Stimulated activated naive CD8-positive, alpha-beta T cell treated with anti-CD3 and anti-CD28 coated beads, Interleukin-15, amount 100 ng/mL, for 72 hours (primary cell): ENCODE measurements around the gene LGALSL.

Experiments
- ATAC-seq: fragments of 150-1000 bp; cut with Tn5 transposase; 2 replicates; pipeline ENCODE4 v1.10.0; 2021; ENCODE audit warnings: mild to moderate bottlenecking, moderate library complexity
- DNase-seq, 2 donors: peaks; one replicate each; pipeline ENCODE4 v3.0.0; 2021 to 2022
- H3K27ac Mint-ChIP-seq, 2 donors: one replicate each; pipeline ENCODE4 v1.8.0; 2022; ENCODE audit warnings: mild to moderate bottlenecking in 2 of 2, mixed read lengths in 2 of 2, moderate library complexity in 2 of 2
- H3K27me3 Mint-ChIP-seq: one replicate; pipeline ENCODE4 v1.8.0; 2022; ENCODE audit warnings: mixed read lengths
- H3K4me1 Mint-ChIP-seq: one replicate; pipeline ENCODE4 v1.8.0; 2022; ENCODE audit warnings: mild to moderate bottlenecking, mixed read lengths
- H3K4me3 Mint-ChIP-seq, 2 donors: one replicate each; pipeline ENCODE4 v1.8.0; 2022; ENCODE audit warnings: mild to moderate bottlenecking in 2 of 2, mixed read lengths in 2 of 2, moderate library complexity in 1 of 2
- H3K9me3 Mint-ChIP-seq, 2 donors: one replicate each; pipeline ENCODE4 v1.8.0; 2022; ENCODE audit warnings: mixed read lengths in 2 of 2

Gene LGALSL

DNA sequence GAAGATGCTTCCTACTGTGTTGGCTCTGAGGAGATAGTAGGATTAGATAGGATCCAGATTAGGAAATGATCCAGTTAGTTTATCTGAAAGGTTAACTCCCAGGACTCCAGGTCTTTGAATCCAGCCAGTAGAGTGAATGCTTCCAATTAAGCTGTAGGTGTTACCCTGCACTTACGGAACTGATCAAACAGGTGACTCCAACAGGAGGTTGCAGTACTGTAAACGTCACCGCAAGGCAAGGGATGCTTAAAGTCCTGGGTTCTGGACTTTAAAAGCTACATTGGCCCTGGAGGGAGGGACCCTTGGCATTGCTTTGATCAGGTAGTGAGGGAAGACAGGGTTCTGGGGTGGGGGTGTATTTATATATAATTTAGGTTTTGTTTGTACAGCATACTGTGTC lies 5.6 kb downstream of the LGALSL start:
- H3K9me3 Mint-ChIP-seq, result no peaks in the 10 kb centered on the region
- H3K27ac Mint-ChIP-seq, result no peak overlapping the region
- H3K27me3 Mint-ChIP-seq, result peaks cover 7% of the 10 kb centered on the region
- H3K4me1 Mint-ChIP-seq, result peaks cover 9% of the 10 kb centered on the region
- no peak overlapping the region for H3K4me3 Mint-ChIP-seq
- DNase-seq (no peak), ATAC-seq (no peak)

DNA sequence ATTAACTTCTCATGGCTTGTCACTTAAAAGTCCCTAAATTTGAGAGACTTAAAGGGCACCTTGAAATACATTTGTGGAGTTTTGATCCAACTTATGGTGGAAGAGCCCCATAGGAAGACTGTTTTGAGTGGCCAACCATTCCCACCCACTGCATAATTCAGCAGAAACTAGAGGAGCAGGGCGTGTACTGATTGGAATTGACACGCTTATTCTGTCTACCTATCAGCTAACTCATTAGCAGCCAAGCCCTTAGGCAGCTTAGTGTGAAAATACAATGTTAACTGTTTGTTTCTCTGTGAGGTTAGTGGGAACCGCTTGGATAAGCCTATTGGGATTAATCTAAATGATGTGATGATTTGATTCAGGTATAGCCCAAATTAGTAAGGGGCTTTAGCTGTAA lies 6.4 kb downstream of the LGALSL start:
- Mint-ChIP-seq H3K27me3 (peaks cover under 1% of the 10 kb centered on the region), H3K4me3 (no peak overlapping the region), H3K9me3 (no peaks in the 10 kb centered on the region), H3K27ac (no peak overlapping the region), H3K4me1 (peaks cover 3% of the 10 kb centered on the region)
- DNase-seq (no peak), ATAC-seq (no peak)

DNA sequence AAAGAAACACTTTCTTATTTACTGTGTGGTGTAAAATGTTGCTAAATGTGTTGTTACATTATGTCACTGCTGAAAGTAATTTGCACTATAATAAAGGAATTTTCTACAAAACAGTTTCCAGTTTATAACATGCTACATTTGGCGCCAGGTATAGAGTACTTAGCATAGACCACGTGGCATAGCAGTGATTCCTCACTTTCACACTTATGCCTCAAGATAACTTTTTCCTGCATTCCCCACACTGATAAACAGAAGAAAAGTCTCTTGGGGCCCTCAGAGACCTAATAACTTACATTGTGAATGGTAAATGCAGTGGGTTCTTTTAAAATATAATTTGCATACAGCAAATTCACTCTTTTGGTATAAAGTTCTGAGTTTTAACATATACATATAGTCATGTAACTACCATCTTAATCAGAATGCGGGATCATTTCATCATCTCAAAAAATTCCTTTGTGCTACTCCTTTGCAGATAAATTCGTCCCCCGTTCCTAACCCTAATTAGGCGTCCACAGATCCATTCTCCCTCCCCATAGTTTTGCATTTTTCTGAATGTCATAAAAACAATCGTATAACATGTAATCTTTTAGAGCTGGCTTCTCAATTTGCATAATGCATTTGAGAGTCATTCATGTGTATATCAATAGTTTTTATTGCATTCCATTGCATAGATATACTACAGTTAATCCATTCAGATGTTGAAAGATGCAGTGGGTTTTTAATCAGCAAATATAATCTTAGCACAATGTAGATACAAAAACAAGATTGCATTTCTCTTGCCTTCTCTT lies 7.5 kb downstream of the LGALSL start:
- no peaks in the 10 kb centered on the region for H3K4me1 Mint-ChIP-seq
- H3K9me3 Mint-ChIP-seq, result no peaks in the 10 kb centered on the region
- DNase-seq (no peak), ATAC-seq (no peak)
- H3K27ac Mint-ChIP-seq, result no peak overlapping the region
- H3K4me3 Mint-ChIP-seq, result no peak overlapping the region
- no peaks in the 10 kb centered on the region for H3K27me3 Mint-ChIP-seq

DNA sequence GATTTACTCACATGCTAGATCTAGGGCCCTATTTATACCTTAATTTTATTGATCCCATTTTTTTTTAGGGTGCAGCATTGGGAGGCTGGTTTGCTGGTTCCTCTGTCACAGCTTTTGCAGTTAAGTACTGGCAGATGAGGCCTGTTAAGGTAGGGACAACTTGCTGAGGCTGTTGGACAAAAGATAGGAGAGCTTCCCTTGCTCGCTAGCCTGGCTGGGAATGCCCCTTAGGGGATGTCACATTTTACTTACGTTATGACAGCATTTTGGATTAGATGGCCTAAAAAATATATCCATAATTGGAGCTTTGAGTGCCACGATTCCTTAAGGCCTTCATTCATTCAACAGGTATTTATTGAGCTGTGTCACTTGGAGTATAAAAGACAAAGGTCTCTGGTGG lies 8.2 kb downstream of the LGALSL start:
- no peak overlapping the region for H3K27ac Mint-ChIP-seq
- no peaks in the 10 kb centered on the region for H3K4me1 Mint-ChIP-seq
- no peaks in the 10 kb centered on the region for H3K9me3 Mint-ChIP-seq
- H3K27me3 Mint-ChIP-seq, result no peaks in the 10 kb centered on the region
- no peak for DNase-seq
- no peak overlapping the region for H3K4me3 Mint-ChIP-seq
- ATAC-seq, result no peak

DNA sequence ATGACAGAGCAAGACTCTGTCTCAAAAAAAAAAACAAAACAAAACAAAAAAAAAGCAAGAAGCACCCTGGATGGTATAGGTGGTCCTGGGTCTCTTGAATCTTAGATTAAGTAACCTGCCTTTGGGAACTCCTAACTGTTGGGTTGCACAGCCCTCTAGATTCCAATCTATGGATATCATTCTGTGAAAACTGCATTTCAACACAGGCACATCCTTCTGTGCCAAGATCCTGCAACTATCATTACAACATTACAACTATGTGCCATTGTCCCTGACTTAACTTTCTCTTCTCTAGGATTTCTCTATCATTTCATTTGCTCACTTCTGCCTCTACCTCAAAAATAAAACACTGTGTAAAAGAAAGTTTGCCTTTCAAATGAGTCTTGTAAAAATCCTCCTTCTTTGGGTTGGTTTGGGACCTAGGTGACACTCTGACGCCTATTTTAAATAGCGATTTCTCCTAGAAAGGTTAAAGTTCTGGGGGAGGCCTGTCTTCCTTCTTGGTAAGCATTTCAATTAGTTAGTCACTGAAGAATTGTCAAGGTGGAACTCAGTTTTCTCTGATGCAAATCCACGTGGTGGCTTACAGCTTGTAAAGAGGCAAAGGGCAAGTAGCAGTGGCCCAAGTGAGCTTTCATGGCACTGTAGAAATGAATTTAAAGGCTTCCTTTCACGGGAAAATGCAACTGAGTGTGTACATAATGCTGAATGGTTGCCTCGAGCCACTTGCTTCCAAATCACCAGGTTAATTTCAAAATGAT lies 9.2 kb downstream of the LGALSL start:
- H3K9me3 Mint-ChIP-seq, result no peaks in the 10 kb centered on the region
- no peak for DNase-seq
- no peaks in the 10 kb centered on the region for H3K27me3 Mint-ChIP-seq
- H3K27ac Mint-ChIP-seq, result no peak overlapping the region
- no peak for ATAC-seq
- no peaks in the 10 kb centered on the region for H3K4me1 Mint-ChIP-seq
- H3K4me3 Mint-ChIP-seq, result no peak overlapping the region

DNA sequence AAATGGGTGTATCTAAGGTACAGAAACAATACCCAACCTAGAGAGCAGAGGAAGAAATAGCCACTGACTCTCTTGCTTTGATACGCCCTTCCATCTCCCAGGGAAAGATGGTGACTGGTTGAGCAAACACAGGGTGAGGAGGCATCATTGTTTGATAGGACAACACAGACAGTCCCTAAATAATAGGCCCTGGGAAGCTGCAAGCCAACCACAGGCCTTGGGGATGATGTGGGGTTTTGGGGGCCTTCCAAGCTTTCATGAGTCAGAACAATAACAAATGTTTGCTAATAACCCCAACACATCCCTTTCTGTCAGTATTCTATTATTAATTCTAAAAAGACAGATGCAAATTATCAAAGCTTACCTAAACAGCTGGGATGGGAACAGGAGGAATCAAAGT lies 9.8 kb downstream of the LGALSL start:
- Mint-ChIP-seq H3K9me3 (no peaks in the 10 kb centered on the region), H3K27me3 (no peaks in the 10 kb centered on the region), H3K4me3 (no peak overlapping the region), H3K4me1 (no peaks in the 10 kb centered on the region), H3K27ac (no peak overlapping the region)
- no peak for DNase-seq
- ATAC-seq, result no peak

DNA sequence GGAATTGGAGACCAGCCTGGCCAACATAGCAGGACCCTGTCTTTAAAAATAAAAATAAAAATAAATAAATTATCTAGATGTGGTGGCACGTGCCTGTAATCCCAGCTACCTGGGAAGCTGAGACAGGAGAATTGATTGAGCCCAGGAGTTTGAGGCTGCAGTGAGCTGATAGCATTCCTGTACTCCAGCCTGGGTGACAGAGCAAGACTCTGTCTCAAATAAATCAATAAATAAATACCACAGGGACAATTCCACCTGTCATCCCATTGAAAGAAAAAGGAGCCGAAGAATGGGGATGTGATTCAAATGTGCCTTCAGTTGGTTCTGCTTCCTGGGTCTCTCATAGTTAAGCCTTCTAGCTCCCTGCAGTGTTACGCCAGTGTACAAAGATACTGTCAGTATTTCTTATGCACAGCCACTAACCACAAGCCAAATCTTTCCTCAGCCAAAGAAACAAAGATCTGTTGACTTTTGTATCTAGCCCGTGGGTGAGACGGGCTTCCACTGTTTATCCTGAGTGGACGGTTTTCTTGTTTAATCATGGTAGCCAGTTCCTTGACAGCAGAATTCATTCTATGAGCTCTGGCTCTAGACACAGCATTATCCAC lies 12.6 kb downstream of the LGALSL start:
- Mint-ChIP-seq H3K9me3 (no peaks in the 10 kb centered on the region), H3K27ac (no peak overlapping the region), H3K27me3 (no peaks in the 10 kb centered on the region), H3K4me3 (no peak overlapping the region), H3K4me1 (no peaks in the 10 kb centered on the region)
- ATAC-seq (no peak), DNase-seq (no peak)

DNA sequence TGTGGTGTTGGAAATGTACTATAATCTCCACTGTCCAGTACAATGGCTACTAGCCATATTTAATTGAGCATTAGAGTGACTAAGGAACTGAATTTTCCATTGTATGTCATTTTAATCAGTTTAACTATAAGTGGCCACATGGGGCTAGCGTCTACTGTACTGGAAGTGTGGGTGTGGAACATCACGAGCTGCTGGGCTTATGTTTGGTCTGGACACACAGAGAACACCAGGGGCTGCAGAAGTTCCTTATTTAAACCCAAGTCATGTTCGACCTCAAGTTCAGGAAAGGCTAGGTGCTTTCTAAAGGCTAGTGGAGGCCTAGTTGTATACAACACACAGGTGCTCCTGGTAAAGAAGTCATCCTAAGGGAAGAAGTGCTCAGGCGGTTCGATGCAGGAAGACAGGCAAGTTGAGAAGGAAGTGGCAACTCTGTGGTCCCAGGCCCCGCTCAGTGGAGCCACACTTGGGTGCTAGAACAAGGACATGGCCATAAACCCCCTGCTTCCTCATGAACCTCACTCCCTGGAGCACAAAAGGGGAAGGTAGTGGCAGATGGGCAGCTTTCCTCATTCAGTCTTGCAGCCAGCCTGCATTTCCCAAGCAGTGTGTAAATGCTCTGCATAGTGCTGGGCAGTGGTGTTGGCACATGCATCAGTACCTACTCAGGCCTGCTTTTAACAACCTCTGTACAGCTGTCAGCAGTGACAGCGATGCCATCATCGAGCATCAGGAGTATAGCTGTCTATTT lies 13.3 kb downstream of the LGALSL start:
- no peaks in the 10 kb centered on the region for H3K27me3 Mint-ChIP-seq
- no peak overlapping the region for H3K27ac Mint-ChIP-seq
- H3K4me1 Mint-ChIP-seq, result no peaks in the 10 kb centered on the region
- no peak for DNase-seq
- no peak for ATAC-seq
- no peaks in the 10 kb centered on the region for H3K9me3 Mint-ChIP-seq
- no peak overlapping the region for H3K4me3 Mint-ChIP-seq

DNA sequence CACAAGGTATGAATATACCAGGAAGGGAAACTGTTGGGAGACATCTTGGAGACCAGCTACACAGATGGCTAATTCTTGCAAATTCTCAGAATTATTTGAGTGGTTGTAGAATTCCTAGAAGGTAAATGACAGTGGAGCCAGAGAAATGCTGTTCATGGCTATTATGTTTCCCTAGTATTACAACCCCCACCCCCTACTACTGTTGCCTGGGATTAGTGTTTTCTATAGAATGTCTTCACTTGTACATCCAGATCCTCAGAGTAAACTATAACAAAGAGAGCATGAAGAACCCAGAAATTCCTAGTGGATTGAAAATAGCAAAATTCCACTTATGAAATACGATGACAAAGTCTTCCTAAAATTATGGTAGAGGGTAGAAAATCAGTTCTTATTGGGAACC lies 15.3 kb downstream of the LGALSL start:
- Mint-ChIP-seq H3K4me1 (peaks cover 2% of the 10 kb centered on the region), H3K27me3 (peaks cover 8% of the 10 kb centered on the region), H3K4me3 (no peak overlapping the region), H3K9me3 (no peaks in the 10 kb centered on the region), H3K27ac (no peak overlapping the region)
- ATAC-seq (no peak), DNase-seq (no peak)

DNA sequence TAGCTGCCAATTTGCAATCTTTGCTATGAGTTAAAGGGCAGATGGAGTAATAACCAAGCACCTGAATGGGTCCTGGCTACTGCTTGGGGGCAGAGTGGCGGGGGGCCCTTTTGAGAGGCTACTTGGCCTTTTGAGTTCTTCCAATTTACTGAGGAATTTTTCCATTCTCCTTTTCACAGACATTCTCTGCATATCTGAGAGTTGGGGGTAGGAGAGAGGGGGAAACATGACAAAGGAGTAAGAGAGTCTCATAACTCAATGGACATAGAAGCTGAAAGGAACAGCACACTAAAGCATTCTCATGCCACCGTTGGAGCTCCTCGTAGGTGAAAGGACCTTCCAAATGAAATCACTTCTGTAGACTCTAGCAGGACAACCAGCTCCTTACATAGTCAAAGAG lies 16.1 kb downstream of the LGALSL start:
- peaks cover 8% of the 10 kb centered on the region for H3K27me3 Mint-ChIP-seq
- H3K9me3 Mint-ChIP-seq, result no peaks in the 10 kb centered on the region
- no peak overlapping the region for H3K27ac Mint-ChIP-seq
- H3K4me1 Mint-ChIP-seq, result peaks cover 4% of the 10 kb centered on the region
- ATAC-seq (no peak), DNase-seq (no peak)
- no peak overlapping the region for H3K4me3 Mint-ChIP-seq

DNA sequence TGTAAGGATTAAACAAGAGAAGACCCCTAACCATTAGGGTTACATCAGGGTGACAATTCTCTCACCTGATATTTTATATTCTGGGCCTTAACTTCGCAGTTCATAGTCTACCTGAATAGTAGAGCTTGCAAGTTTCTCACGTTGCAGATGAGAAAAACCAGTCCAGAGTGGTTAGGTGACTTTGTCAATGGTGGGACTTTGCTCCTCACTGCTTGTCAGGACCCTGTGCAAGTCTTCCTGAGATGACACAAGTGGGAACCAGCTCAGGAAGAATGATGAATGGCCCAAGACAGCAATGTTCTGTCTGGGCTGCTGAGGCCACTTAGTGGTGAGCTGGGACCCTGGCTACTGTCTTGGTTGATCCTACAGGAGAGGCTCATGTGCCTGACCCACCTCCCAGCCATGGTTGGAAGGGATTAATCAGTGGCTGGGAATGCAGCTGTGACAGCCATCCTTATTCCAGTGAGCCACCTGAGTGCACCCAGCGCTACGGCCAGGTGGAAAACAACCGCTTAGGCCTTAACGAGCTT lies 16.9 kb downstream of the LGALSL start:
- H3K4me1 Mint-ChIP-seq, result peaks cover 4% of the 10 kb centered on the region
- no peak overlapping the region for H3K4me3 Mint-ChIP-seq
- no peak overlapping the region for H3K27ac Mint-ChIP-seq
- H3K9me3 Mint-ChIP-seq, result no peaks in the 10 kb centered on the region
- H3K27me3 Mint-ChIP-seq, result peaks cover 8% of the 10 kb centered on the region
- DNase-seq (no peak), ATAC-seq (no peak)

DNA sequence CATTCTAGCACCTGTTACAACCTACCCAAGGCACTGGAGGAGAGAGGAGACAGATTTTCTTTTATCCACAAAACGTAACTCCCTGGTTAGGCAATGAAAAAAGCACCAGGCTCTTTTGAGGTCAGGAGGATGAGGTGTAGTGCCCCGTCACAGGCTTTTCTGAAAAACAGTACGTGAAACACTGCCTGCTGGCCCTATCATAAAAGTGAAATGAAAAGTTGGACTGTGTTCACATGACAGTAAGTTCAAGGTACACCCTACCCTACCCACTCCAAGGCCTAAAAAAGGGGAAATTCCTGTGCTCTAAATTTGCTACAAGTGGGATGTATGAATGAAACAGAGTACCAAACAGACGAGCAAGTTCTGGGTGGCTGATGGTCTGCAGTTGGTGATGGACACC lies 17.6 kb downstream of the LGALSL start:
- ATAC-seq, result no peak
- Mint-ChIP-seq H3K4me3 (no peak overlapping the region), H3K4me1 (peaks cover 4% of the 10 kb centered on the region), H3K9me3 (no peaks in the 10 kb centered on the region), H3K27ac (no peak overlapping the region), H3K27me3 (peaks cover 8% of the 10 kb centered on the region)
- DNase-seq, result no peak

DNA sequence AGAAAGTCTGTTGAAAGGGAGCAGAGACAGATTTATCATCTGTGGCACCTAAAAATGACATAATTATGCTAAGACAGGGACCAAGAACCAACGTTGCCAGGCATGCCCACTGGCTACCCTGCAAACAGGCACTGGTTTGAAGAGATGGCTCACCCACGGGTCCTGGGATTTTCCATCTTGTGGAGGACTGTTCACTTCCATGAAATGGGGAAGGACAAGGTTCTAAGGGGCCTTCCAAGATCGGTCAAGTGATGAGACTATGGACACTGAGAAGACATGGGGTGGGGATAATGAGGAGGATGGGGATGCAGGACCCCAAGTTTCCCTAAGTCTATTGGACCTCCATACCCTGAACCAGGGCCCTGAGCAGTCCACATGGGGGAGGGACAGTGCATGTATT lies 18.9 kb downstream of the LGALSL start:
- ATAC-seq (no peak), DNase-seq (no peak)
- peaks cover 8% of the 10 kb centered on the region for H3K27me3 Mint-ChIP-seq
- no peak overlapping the region for H3K27ac Mint-ChIP-seq
- H3K4me1 Mint-ChIP-seq, result peaks cover 5% of the 10 kb centered on the region
- no peak overlapping the region for H3K4me3 Mint-ChIP-seq
- no peaks in the 10 kb centered on the region for H3K9me3 Mint-ChIP-seq

DNA sequence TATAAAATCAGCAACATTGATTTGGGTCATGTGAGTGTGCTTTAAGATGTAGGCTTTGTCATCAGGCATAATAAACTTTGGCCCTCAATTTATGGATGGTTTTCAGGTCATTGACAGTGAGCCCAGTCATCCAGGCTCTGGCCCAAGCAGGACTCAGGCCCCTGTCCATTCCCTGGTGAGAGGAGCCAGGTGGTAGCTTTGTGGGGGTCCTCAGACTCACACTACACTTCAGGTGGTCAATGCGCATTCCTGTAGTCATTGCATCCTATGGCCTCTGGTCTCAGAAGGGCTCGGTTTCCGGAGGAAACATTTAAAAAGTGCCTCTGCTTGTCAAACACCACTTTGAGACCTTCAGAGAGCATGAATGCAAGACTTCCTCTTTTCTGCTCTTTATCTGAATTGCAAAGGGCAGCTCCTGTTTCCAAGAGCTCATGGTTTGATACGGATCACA lies 20.2 kb downstream of the LGALSL start:
- ATAC-seq (no peak), DNase-seq (no peak)
- no peak overlapping the region for H3K4me3 Mint-ChIP-seq
- H3K27me3 Mint-ChIP-seq, result peaks cover 8% of the 10 kb centered on the region
- H3K9me3 Mint-ChIP-seq, result no peaks in the 10 kb centered on the region
- peaks cover 17% of the 10 kb centered on the region for H3K4me1 Mint-ChIP-seq
- no peak overlapping the region for H3K27ac Mint-ChIP-seq

DNA sequence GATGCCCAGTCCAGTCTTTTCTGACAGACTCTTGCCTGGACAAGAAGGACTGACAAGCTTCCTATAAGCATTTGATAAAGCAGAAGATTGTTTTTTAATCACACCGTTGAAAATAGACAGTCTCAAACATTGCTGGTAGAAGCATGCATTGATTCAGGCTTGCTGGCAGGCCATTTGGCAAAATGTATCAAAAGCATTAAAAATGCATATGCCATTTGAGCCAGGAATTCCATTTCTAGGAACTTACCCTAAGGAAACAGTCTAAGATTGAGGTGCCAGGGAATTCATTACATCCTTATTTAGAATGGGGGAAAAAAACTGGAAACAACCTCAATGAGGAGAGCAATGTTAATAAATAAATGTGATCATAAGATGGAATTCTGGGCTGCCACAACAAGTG lies 20.7 kb downstream of the LGALSL start:
- H3K27ac Mint-ChIP-seq, result no peak overlapping the region
- no peak for DNase-seq
- peaks cover 22% of the 10 kb centered on the region for H3K4me1 Mint-ChIP-seq
- no peak for ATAC-seq
- peaks cover 8% of the 10 kb centered on the region for H3K27me3 Mint-ChIP-seq
- no peak overlapping the region for H3K4me3 Mint-ChIP-seq
- no peaks in the 10 kb centered on the region for H3K9me3 Mint-ChIP-seq
